MCF 10A (cell line): Measurements from ENCODE around the gene NDUFS8. TPM values are rescaled to one million over a fixed set of nuclear protein-coding genes. Genes with fewer than 3 reads are reported as not detected.
A peak's percentile ranks its signal among the peaks of the same experiment; 100 is the strongest.

Experiments
- BruUV-seq: library from RNA; stranded (reverse); fragments of 400-500 nt; replicated peaks from 2 replicates; lab custom pipeline; 2021; lab: Mats Ljungman, UMichigan
- CTCF ChIA-PET: fragments of 300-600 bp; sonication (Branson Sonifier 250); formaldehyde crosslinking; extraction: SDS; loops from one replicate; lab custom pipeline; 2021; ENCODE audit warnings: antibody characterized with exemption, inconsistent platforms; lab: Yijun Ruan, JAX
- POLR2A ChIA-PET: fragments of 300-600, 350-650 bp; sonication (Branson Sonifier 250); formaldehyde crosslinking; extraction: SDS; loops from one replicate; lab custom pipeline; 2020; ENCODE audit warnings: antibody characterized with exemption, inconsistent platforms; lab: Yijun Ruan, JAX
- DNase-seq: peaks from one replicate; pipeline ENCODE4 v3.0.0-alpha.2; 2018; ENCODE audit not compliant: unreplicated experiment
- H3K27ac Mint-ChIP-seq: one replicate; pipeline ENCODE4 v1.8.0; 2022; ENCODE audit warnings: mild to moderate bottlenecking, low read depth, mixed read lengths; ENCODE audit not compliant: unreplicated experiment
- H3K27me3 Mint-ChIP-seq: one replicate; pipeline ENCODE4 v1.8.0; 2022; ENCODE audit warnings: mixed read lengths; ENCODE audit not compliant: insufficient read depth, unreplicated experiment
- H3K36me3 Mint-ChIP-seq: one replicate; pipeline ENCODE4 v1.8.0; 2022; ENCODE audit warnings: mild to moderate bottlenecking, moderate library complexity, mixed read lengths; ENCODE audit not compliant: insufficient read depth, unreplicated experiment
- H3K4me1 Mint-ChIP-seq: one replicate; pipeline ENCODE4 v1.8.0; 2022; ENCODE audit warnings: mixed read lengths; ENCODE audit not compliant: insufficient read depth, unreplicated experiment
- H3K4me3 Mint-ChIP-seq: one replicate; pipeline ENCODE4 v1.8.0; 2022; ENCODE audit warnings: mild to moderate bottlenecking, moderate library complexity, mixed read lengths; ENCODE audit not compliant: unreplicated experiment
- H3K9me3 Mint-ChIP-seq: one replicate; pipeline ENCODE4 v1.8.0; 2022; ENCODE audit warnings: mixed read lengths; ENCODE audit not compliant: unreplicated experiment
- intact Hi-C: fragments of 100-400 bp; cut with micrococcal nuclease; formaldehyde crosslinking; loops from 2 replicates; pipeline ENCODE4 v1.14.1; 2022
- total RNA-seq: library from RNA; stranded (reverse); gene quantifications from 2 replicates; pipeline ENCODE4 v1.2.3, GENCODE V29; 2022
- TF ChIP-seq, protein P1 (sequence below): fragments of 200-600 bp; IDR thresholded peaks from one replicate; pipeline ENCODE4 v1.8.0; 2022; ENCODE audit warnings: antibody characterized with exemption, mild to moderate bottlenecking; ENCODE audit not compliant: unreplicated experiment

The NDUFS8 gene
- total RNA-seq, 1 experiment from 2014 or later: 211 TPM

DNA sequence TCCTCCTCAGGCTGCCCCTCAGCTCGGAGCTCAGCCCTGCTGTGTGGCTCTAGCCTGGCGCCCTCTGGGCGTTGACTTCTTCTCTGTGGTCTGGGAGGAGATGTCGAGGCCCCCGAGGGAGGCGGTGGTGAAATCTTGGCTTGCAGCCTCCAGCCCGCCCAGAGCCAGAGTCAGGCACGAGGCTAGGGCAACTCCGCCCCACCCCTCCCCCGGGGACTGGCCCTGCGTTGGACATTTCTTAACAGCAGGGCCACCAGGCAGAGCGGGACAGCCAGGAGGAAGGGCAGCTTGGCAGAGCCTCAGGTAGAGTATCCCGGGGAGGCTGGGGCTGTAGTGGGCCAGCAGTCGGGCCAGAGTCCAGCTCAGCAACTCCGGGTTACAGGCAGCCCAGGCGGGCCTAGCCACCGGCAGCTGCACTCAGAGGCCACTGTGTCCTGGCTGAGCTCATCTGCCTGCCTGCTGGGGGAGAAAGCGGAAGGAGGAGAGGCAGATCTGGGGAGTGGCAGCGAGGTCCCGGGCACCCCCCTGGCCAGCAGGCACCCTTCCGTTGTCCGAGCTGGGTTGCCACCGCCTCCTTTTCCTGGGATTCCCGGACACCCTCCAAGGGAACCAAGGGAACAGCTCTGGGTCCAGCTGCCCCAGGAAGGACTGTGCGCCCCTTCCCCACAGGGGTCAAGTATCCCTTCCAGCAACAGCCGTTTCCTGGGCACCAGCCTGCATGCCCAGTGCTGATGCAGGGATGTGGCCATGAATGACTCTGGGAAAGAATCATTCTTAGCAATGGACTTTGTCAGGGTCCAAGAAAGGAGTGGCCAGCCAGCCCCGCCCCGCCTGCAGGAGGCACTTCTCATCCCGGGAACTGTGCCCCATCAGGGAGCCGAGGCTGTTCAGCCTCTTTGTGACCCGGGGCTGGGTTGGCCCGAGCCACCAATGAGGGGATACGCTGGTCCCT lies 20.1 kb upstream of the NDUFS8 start, which contains the start of gene ALDH3B1:
Gene ALDH3B1, plus strand, starts transcription at position 238 of the 952 bp plus-strand sequence. CDS start 4,971 bp downstream, outside the sequence.
- BruUV-seq: no TSS peak
- no peaks in the 10 kb centered on the region for H3K9me3 Mint-ChIP-seq
- ChIA-PET POLR2A (interaction anchor here (0.6 to 4.4 kb wide), 19 partner anchors 11 to 530 kb away, joined by 3 to 46 read pairs (median 3); partner anchors contain the start of genes GSTP1, LRP5 and NDUFS8), CTCF (interaction anchor here (0.5 to 3.9 kb wide), 12 partner anchors 10 to 286 kb away, joined by 3 to 34 read pairs (median 4); partner anchors contain the start of genes CHKA and NDUFS8)
- intact Hi-C loops: no loop called here
- H3K4me1 Mint-ChIP-seq: peaks cover 54% of the 10 kb centered on the region
- peak within 1 kb of the TSS; percentile 88 for H3K4me3 Mint-ChIP-seq
- peak within 1 kb of the TSS; percentile 89 for H3K27ac Mint-ChIP-seq
- peak; percentile 95 for DNase-seq
- H3K27me3 Mint-ChIP-seq: no peaks in the 10 kb centered on the region
- H3K36me3 Mint-ChIP-seq: peaks cover 13% of the 10 kb centered on the region
- TF ChIP-seq, protein P1, sequence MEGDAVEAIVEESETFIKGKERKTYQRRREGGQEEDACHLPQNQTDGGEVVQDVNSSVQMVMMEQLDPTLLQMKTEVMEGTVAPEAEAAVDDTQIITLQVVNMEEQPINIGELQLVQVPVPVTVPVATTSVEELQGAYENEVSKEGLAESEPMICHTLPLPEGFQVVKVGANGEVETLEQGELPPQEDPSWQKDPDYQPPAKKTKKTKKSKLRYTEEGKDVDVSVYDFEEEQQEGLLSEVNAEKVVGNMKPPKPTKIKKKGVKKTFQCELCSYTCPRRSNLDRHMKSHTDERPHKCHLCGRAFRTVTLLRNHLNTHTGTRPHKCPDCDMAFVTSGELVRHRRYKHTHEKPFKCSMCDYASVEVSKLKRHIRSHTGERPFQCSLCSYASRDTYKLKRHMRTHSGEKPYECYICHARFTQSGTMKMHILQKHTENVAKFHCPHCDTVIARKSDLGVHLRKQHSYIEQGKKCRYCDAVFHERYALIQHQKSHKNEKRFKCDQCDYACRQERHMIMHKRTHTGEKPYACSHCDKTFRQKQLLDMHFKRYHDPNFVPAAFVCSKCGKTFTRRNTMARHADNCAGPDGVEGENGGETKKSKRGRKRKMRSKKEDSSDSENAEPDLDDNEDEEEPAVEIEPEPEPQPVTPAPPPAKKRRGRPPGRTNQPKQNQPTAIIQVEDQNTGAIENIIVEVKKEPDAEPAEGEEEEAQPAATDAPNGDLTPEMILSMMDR: no peak

DNA sequence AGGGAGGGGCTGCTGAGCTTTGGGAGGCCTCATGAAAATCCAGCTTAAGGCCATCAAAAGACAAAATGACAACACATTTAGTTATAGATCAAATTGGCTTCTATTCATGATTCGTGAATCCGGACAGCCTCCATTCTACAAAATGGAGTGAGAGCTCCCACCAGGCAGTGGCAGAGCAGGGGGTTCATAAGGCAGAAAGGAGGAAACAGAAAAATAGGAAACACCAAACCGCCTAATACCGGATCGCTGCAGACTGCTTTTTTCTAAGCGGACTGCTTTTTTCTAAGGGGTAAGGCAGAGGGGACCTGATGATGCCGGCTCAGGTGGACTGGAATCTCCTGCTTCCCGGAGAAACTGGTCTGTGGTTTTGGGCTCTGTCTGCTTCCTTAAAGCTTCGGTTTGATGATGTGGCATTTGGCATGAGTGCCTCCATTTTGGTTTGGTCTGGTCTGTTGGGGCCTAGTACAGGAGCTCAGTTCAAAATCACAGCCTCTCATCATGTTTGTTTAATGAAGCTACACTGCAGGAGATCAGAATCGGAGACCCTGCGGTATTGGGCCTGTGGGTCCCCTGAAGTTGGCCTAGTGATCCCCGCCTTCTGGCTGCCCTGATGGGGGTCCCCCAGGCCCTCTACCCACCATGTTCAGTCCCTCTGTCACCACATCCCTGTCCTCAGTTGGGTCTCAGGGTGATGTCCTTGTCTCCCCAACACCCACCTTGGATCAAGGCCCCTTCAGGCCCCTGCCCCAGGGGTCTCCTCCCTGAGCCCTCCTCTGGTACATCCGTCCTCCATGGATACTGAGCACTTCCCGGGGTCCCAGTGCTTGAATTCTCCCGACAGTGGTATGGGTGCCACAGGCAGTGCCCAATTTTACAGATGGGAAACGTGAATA lies 19.2 kb upstream of the NDUFS8 start:
- ChIA-PET CTCF (interaction anchor here (0.5 to 3.9 kb wide), 7 partner anchors 9 to 201 kb away, joined by 3 to 34 read pairs (median 5); partner anchors contain the start of gene NDUFS8), POLR2A (interaction anchor here (1.0 to 4.4 kb wide), 9 partner anchors 10 to 427 kb away, joined by 3 to 46 read pairs (median 4); partner anchors contain the start of genes GSTP1 and NDUFS8)
- TSS peak; percentile 35 for BruUV-seq
- Mint-ChIP-seq H3K27ac (peak overlapping the region; percentile 89), H3K4me1 (peaks cover 58% of the 10 kb centered on the region), H3K9me3 (no peaks in the 10 kb centered on the region), H3K36me3 (peaks cover 13% of the 10 kb centered on the region), H3K27me3 (no peaks in the 10 kb centered on the region), H3K4me3 (peak overlapping the region; percentile 88)
- TF ChIP-seq, protein P1: no peak
- intact Hi-C loops: no loop called here
- DNase-seq: no peak

DNA sequence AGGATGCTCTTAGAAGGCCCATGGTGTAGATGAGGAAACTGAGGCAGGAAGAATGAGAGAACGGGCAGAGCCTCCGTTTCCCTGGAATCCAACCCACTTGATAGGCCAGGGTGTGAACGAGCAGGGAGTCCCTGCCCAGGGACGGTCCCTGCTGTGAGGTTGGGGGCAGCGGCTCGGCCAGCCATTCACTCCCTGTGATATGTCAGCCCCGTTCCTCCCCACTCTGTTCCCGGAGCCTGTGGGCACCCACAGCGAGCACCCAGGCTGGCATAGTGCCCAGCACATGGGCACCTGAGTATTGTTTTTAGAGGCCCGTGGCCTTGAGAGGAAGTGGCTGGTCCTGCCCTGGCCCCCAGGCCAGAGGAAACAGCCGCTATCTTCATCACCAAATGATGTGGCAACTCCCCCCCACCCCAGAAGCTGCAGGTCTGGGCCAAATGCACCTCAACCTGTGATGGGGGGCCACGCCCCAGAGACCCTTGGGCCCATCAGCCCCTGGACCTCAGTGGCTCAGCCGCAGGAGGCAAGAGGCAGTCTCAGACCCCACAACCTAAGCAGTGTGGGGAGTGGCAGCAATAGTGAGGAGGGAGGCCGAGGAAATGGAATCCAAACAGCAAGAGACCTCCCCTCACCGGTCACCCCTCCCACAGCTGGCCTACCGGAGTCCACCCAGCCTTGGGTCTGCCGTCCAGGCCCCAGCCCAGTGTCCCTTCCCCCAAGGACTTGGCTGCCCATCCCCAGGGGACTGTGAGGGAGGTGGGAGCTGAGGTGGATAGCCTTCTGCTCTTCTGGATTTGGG lies 18.2 kb upstream of the NDUFS8 start:
- POLR2A ChIA-PET: interaction anchor here (0.7 to 4.9 kb wide), 5 partner anchors 9 to 302 kb away, joined by 4 to 59 read pairs (median 5); partner anchors contain the start of gene NDUFS8
- H3K4me3 Mint-ChIP-seq: peak overlapping the region; percentile 88

More for the DNA sequence above, 18.2 kb upstream of the NDUFS8 start:
- peak; percentile 56 for DNase-seq
- no peaks in the 10 kb centered on the region for H3K9me3 Mint-ChIP-seq
- TF ChIP-seq, protein P1: no peak
- H3K36me3 Mint-ChIP-seq: peaks cover 21% of the 10 kb centered on the region
- peaks cover 68% of the 10 kb centered on the region for H3K4me1 Mint-ChIP-seq
- intact Hi-C loops: no loop called here
- CTCF ChIA-PET: interaction anchor here (0.7 to 3.9 kb wide), 2 partner anchors 8 to 84 kb away, joined by 3 to 34 read pairs; no protein-coding TSS in a partner anchor
- no TSS peak for BruUV-seq
- no peaks in the 10 kb centered on the region for H3K27me3 Mint-ChIP-seq
- H3K27ac Mint-ChIP-seq: peak overlapping the region; percentile 89
